Stimulated activated CD4-positive, alpha-beta T cell treated with anti-CD3 and anti-CD28 coated beads, TNF-alpha, amount 100 ng/mL, for 4 hours (primary cell): ENCODE data around the gene COQ4.
"Not testable (repeated sequence)": the region's sequence is repeated elsewhere in the genome, so short reads cannot be mapped to it uniquely, and the experiment has no call there.

Experiments used
- DNase-seq, 3 experiments: peaks; one replicate each; pipeline ENCODE4 v3.0.0-alpha.2; 2020; ENCODE audit warnings: low read depth in 3 of 3

COQ4 gene

DNA sequence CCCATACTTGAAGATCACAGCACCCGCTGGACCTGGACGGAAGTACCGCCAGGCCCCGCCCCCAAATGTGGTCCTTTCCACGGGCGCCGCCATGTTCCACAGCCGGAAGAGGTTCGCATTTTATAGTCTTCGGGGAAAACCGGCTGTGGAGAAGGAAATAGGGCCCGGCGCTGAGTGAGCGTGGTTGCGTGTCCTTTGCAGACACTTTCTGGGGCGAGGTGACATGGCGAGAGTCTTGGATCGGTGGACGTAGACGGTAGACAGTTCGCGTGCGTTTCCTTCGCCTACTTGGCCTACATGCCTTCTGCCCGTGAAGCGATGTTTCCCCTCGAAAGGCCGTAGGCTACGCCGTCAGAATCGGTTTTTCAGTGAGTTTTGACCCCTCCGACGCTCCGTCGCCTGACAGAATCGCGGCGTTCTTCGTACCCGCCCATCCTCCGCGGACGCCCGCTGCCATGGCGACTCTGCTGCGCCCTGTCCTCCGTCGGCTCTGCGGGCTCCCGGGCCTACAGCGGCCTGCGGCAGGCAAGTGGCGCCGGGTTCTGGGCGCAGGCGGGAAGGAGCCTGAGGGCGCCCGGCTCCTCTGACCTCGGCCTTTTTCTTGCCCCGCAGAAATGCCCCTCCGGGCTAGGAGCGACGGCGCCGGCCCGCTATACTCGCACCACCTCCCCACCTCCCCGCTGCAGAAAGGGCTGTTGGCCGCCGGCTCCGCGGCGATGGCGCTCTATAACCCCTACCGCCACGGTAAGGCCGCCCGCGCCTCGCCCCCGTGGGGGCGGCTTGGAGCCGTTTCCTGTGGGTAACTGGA is at the start of gene COQ4, which contains the start of gene TRUB2:
Gene COQ4 (plus strand): TSS at position 436 of the 808 bp plus-strand sequence. CDS start 20 bp downstream, at position 456.
Gene TRUB2 (minus strand): TSS at position 44 of the 808 bp plus-strand sequence. CDS start 39 bp downstream, at position 5.
- peak; percentile 78 to 88 (median 87) for DNase-seq

DNA sequence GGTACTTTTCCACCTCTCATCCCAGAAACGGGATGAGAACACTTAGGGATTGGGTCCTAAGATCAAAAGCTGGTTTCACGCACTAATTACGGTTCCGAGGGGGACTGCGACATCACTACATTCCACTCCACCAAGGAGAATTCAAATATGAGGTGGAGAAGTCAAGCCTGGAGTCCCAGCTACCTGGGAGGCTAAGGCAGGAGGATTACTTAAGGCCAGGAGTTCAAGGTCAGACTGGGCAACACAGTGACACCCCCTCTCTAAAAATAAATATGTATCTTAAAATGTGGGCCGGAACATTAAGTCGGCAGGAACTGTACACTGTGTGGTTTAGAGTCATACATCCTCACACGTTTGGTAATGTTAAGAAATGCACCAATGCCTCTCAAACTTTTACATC is 48.4 kb upstream of the COQ4 start:
- DNase-seq: no peak

DNA sequence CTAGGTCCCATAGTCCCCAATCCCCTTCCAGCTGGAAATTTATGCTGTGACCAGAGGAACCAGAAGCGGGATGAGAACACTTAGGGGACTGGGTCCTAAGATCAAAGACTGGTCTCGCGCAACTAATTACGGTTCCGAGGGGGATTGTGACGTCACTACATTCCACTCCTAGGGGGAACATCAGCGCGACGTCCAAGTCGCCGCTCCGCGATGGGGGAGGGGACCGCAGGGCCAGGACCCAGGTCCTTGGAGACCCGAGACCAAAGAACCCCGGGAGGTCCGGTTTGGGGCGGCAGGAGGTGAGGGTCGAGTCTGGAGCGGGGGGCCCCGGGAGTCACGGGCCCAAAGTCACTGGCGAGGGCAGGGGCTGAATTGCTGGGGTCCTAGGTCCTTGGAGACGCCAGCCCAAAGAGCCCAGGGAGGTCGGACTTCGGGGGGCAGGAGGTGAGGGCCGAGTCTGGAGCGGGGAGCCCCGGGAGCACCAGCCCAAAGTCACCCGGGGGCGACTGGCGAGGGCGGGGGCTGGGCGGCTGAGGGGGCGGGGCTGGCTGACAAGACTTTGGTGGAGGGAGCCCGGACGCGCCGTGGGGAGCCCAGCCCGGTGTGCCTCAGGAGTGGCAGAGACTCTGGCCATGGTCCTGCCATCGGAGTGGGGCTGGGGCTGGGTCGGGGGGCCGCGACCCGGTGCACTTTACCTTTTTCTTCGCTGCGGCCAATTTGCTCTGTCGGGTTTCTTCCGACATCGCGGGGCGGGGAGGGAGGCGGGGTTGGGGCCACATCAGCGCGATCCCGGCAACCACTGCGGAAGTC is 47.2 kb upstream of the COQ4 start, which contains the start of gene GOLGA2:
Gene GOLGA2 (minus strand): TSS at position 810 of the 810 bp plus-strand sequence. CDS start 31 bp downstream, at position 779.
- peak in 1 of 3 experiments; percentile 19 for DNase-seq

DNA sequence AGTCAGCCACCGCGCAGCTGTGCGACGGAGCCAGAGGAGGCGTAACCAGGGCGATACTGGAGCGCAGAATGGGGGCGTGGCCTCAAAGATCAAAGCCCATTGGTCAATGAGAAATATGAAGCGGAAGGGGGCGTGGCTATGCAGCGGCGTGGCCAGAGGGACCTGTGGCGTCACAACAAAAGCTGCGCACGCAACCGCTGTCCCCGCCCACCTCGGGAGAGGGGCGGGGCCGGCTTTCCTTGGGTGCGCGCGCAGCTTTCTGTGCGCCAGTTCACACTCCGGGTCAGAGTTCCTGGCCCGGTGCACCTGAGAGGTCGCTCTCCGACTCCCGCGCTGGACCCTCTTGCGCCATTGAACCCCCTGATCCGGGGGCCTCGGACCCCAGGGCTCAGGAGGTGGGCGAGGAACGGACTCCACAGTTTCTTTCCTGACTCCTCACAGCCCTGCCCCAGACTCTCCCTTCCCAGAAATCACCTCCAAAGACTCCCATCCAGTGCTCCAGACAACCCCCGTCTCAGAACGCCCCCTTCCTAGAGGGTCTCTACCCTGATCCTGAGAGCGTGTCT is 46.5 kb upstream of the COQ4 start, which contains the start of gene SWI5:
Gene SWI5 (plus strand): TSS at position 269 of the 566 bp plus-strand sequence.
- peak; percentile 99 to 100 (median 100) for DNase-seq

DNA sequence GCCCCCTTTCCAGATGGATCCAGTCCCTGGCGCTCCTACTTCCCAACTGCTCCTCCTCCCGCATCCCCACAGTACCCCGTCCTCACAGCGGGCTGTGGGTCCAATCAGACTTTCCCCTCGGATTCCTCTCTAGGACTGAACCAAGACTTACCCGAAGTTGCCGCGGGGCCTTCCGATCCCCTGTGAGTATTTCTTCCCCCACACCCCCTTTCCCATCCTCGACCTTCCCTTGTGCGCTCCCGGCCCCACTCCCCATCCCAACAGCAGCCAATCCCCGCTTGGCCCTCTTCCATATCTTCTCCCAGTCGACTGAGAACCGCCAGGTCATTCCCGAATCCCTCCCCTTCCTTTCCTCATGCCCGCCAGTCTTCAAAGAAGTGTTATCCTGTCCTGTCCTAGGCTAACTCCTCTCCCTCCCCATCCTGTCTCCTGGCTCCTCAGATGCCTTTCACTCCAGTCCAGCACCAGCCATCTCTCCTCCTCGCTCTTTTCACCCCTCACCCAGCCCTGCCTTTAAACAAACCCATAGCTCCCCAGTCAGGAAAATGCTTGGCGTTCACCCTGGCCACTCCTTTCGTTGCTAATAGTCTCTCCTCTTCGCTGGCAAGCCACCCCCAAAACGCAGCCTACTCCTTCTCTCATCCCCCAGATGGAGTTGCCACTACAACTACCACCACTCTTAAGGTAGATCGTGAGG is 45.9 kb upstream of the COQ4 start:
- no peak for DNase-seq

DNA sequence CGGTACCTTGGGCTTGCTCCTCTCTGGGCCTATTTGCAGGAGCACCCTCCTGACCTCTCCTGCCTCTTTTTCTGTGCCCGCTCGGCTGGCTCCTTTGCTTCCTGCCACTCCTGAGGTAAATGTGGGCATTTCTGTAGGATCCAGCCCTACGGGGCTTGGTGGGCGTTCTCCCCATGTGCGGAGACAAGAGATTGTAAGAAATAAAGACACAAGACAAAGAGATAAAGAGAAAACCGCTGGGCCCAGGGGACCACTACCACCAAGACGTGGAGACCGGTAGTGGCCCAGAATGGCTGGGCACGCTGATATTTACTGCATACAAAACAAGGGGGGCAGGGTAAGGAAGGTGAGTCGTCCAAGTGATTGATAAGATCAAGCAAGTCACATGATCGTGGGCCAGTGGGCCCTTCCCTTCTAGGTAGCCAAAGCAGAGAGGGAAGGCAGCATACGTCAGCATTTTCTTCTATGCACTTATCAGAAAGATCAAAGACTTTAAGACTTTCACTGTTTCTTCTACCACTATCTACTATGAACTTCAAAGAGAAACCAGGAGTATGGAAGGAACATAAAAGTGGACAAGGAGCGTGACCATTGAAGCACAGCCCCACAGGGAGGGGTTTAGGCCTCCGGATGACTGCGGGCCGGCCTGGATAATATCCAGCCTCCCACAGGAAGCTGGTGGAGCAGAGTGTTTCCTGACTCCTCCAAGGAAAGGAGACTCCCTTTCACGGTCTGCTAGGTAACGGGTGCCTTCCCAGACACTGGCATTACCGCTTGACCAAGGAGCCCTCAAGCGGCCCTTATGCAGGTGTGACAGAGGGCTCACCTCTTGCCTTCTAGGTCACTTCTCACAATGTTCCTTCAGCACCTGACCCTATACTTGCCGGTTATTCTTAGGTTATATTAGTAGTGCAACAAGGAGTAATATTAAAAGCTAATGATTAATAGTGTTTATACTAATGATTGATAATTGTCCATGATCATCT is 43.3 kb upstream of the COQ4 start:
- not testable (repeated sequence) for DNase-seq

DNA sequence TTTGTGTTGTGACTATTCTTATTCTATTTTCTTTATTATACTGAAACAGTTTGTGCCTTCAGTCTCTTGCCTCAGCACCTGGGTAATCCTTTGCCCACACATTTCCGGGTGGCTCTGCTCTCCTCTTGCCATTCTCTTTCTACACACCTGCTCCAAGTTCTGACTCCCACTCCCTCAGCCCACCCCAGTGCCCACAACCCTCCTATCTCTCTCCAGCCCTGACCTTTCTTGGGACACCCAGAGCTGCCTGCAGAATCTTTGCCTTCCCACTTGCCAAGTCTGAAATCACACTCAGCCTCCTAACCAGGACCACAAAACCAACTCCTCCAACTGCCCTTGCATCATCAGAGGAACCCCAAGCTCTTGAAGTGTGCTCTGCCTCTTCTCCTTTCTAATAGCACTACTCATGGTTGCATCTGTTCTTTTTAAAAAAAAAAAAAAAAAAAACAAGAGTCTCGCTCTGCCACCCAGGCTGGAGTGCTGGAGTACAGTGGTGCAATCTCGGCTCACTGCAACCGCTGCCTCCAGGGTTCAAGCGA is 42.5 kb upstream of the COQ4 start:
- no peak for DNase-seq

DNA sequence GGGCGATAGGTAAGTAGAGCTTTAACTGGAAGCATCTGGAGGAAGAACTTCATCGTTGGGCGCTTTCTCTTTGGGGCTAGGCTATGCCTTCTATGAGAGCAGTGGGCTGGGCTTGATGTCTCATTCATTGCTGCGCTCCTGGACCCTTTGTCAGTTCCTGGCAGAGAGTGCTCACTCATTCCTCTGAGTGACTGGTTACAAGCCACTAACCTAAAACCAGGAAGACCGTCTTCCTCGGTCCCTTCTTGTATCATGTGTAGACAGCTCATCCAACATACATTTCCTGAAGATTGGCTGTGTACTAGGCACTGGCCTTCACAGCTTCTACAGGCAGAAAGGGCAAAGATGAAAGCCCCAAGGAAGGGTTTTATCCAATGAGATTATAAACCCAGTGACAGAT is 40.1 kb upstream of the COQ4 start:
- DNase-seq: no peak

DNA sequence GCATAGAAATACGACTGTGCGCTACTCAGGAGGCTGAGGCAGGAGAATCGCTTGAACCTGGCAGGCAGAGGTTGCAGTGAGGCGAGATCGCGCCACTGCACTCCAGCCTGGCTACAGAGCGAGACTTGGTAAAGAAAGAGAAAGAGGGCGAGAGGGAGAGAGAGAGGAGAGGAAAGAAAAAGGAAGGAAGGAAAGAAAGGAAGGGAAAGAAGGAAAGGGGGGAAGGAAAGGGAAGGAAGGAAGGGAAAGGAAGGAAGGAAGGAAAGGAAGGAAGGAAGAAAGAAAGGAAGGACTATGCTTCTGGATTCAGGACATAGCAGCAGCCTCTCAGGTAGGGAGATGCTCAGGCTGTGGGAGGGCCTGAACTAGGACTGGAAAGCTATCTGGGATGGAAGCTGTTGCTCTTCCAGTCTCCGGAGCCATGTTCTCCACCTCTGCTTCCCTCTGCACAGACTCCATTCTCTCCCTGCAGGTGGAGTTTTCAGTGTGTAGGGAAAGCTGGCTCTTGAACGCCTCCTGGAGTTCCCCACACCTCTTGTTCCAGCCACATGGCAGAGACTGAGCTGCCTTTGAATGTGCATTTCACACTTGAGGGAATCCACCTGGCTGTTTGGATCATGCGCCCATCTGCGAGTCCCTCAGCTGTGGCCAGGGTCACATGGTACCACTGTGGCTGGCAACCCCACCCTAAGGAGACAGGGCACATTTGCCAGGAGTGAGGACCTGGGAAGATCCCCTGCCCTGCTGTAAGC is 37.4 kb upstream of the COQ4 start:
- no peak for DNase-seq

DNA sequence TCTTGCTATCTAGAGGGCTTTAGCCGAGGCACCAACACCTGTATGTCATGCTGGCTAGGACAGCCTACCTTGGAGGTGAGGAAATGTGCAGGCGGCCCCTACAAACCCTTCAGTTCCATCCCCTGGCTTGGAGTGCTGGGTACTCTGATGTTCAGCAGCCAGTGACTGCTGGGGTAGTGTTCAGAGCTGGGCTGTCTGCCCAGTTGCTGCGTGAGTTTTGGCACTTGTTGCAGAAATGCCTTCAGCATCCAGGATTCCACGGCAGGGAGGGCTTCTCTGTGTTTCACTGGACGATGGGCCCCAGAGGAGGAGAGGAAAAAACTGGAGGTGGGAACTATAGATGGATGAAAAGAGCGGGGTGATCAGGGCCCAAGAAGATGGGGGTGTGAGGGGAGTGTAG is 36.2 kb upstream of the COQ4 start:
- DNase-seq: no peak

DNA sequence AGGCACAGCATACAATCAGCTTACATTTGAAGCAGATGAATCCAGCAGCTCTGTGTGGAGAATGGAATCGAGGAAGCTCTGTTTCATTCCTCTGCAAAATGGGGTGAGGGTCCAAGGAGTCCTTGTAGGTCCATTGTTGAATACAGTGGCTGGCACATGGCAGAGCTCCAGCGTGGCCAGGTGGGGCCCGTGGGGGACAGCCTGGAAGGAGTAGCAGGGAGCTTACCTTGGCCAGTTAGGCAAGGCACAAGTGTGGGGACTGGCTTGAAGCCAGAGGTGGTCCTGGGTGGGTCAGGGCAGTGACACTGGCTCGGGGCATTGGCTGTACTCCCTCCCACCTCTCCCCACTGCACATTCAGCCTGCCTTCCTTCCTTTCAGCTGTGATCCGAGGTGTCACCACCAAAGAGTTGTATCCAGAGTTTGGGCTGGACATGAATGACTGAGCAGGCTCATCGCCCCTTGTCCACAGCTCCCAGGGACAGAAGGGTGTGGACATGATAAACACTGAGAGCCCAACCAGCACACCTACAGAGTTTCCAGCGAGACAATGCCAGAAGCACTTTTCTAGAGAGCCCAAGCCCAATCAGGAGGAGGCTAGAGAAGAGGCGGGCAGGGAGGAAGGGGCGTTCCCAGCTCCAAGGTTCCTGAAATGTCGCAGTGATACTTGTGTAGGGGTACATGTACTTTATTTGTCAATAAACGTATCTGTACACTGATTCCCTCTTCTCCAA is 34.2 kb upstream of the COQ4 start:
- no peak for DNase-seq

DNA sequence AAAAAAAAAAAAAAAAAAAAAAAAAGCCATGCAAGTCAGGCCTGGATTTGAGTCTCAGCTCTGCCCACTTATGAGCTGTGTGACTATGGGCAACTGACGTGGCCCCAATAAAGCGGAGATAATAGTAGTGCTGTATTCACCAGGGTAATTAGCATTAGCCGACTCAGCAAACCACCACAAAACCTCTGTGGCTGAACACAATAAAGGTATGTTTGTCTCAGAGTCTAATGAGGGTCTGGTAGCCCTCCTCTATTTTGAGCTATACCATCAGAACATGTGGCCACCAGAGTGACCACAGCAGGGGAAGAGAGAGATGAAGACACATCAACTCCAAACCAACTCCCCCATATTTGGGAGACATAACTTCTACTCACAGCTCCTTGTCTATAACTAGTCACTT is 30.6 kb upstream of the COQ4 start:
- DNase-seq: no peak

DNA sequence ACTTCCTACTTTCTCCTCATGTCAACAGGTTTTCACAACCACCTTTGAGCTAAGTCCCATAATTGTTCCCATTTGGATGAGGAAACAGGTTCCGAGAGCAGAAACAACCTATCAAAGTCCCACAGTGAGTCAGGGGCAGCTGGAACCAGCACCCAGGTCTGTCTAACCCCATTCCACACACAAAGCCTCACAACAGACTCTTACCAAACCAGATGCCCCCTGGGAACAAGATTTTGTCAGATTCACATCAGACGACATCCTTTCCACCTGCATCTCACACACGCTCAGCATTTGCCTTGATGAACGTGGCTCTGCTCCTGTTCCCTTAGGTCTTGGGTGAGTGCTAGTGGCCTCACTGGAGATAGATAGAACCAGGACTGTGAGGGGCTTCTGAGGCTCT is 29.5 kb upstream of the COQ4 start:
- DNase-seq: no peak

DNA sequence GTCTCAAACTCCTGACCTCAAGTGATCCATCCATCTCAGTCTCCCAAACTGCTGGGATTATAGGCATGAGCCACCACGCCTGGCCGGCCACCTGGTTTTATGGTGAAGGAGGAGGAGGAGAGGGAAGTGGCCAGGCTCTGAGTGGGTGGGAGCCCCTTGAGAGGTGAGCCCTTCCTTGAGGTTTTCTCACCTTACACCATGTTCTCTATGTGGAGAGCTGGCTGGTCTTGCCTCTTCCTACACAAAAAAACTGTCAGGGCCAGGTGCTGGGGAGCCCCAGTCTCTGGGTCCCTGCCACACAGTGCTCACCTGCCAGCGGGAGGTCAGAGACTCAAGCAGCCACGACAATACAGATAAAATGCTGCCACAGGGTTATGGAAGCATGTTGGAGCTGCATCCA is 28.5 kb upstream of the COQ4 start:
- DNase-seq: no peak

DNA sequence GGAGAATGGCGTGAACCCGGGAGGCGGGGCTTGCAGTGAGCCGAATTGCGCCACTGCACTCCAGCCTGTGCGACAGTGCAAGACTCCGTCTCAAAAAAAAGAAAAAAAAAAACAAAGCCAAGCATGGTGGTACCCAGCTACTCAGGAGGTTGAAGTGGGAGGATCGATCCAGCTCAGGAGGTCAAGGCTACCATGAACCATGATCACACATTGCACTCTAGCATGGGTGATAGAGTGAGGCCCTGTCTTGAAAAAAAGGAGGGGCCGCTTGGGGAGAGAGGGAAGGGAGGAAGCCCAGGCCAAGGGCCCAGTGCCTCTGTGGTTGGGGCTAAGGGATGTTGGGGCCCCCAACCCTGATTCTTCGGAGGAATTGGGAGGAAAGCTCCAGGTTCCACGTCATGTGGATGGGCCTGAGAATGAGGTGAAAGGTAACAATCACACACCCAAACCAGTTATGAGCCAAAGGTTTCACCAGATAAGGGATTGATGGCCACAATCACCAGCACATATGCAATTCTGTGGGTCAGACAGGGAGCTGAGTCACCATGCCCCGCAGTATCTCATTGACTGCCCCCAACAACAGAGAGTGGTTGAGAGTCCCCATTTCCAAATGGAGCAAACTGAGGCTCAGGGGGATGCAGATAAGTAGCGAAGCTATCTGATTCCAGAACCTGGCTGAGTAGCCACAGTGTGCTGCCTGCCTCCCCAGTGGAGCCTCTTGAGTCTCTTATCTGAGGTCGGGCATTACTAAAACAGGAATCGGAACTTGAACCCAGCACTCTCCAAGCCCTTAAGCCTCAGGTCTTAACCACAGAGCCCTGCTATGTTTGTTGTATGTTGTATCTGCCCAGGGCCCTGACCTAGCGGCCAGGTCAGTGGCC is 26.1 kb upstream of the COQ4 start:
- DNase-seq: no peak

DNA sequence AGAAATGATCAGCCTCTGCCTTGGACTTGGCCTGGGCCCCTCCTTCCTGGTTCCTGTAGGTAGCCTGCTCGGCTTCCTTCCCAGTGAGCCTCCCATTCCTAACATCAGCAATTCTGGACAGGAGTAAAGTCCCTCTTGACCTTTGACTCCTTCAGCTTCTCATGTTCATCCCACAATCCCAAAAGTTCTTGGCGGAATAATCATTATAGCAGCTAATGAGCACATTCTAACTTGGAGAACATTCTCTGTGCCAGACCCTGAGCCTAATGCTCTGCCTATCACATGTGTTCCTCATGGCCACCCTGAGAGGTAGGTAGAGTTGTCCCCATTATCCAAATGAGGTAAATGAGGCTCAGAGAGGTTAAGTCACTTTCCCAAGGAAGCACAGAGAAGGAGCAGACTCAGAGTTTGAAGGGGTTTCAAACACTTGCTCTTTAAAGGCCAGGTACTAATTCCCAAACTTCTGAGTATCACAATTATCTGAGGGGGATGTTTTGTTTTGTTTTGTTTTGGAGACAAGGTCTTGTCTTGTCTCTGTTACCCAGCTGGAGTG is 25.3 kb upstream of the COQ4 start:
- no peak for DNase-seq
